IMR-90 (cell line): ENCODE results near the gene CLTCL1. TPM values are rescaled to one million over a fixed set of nuclear protein-coding genes. Genes with fewer than 3 reads are reported as not detected.

Experiments
- ATAC-seq: fragments of 200-7000 bp; cut with Tn5 transposase; 2 replicates; pipeline ENCODE4 v1.9.1; 2020; ENCODE audit warnings: low read depth, mild to moderate bottlenecking, moderate library complexity
- BruUV-seq: library from RNA; stranded (reverse); fragments of 400-500 nt; replicated peaks from 2 replicates; lab custom pipeline; 2021; lab: Mats Ljungman, UMichigan
- CTCF ChIA-PET: fragments of 300-600 bp; formaldehyde crosslinking; extraction: SDS; loops from one replicate; lab custom pipeline; 2021; ENCODE audit warnings: antibody characterized with exemption; lab: Yijun Ruan, JAX
- POLR2A ChIA-PET: fragments of 300-600 bp; sonication (Branson Sonifier 250); formaldehyde crosslinking; loops from one replicate; lab custom pipeline; 2022; ENCODE audit warnings: antibody characterized with exemption; ENCODE audit not compliant: unreplicated experiment; lab: Charles Lee
- DNase-seq: peaks from one replicate; pipeline ENCODE4 v3.0.0; 2013
- H2AFZ ChIP-seq: replicated peaks from 2 replicates; pipeline ENCODE3; 2013; ENCODE audit warnings: low read length, mild to moderate bottlenecking; ENCODE audit not compliant: poor library complexity
- H2AK5ac ChIP-seq: 2 replicates; pipeline ENCODE4 v1.6.1; 2013; ENCODE audit warnings: low read depth, low read length, inconsistent platforms
- H2AK9ac ChIP-seq: replicated peaks from 2 replicates; pipeline ENCODE3; 2013; ENCODE audit warnings: mild to moderate bottlenecking, low read depth, low read length, moderate library complexity; ENCODE audit not compliant: poor library complexity
- H2BK120ac ChIP-seq: 2 replicates; pipeline ENCODE4 v1.6.1; 2013; ENCODE audit warnings: low read depth, low read length, inconsistent platforms
- H2BK15ac ChIP-seq: 3 replicates; pipeline ENCODE4 v1.6.1; 2013; ENCODE audit warnings: low read depth, low read length, inconsistent platforms
- H2BK20ac ChIP-seq: 2 replicates; pipeline ENCODE4 v1.6.1; 2013; ENCODE audit warnings: low read depth, mild to moderate bottlenecking, inconsistent platforms, low read length, moderate library complexity
- H2BK5ac ChIP-seq: 2 replicates; pipeline ENCODE4 v1.6.1; 2013; ENCODE audit warnings: mild to moderate bottlenecking, low read depth, low read length, inconsistent platforms; ENCODE audit not compliant: poor library complexity, severe bottlenecking
- H3K14ac ChIP-seq: replicated peaks from 2 replicates; pipeline ENCODE4 v1.6.1; 2013; ENCODE audit warnings: low read depth, low read length, inconsistent platforms
- H3K18ac ChIP-seq: 2 replicates; pipeline ENCODE4 v1.6.1; 2013; ENCODE audit warnings: low read depth, low read length, control low read depth
- H3K23ac ChIP-seq: 2 replicates; pipeline ENCODE4 v1.6.1; 2013; ENCODE audit warnings: low read depth, low read length, inconsistent platforms
- H3K27ac ChIP-seq: 2 replicates; pipeline ENCODE4 v1.5.1; 2013; ENCODE audit warnings: mild to moderate bottlenecking, control low read depth, low read length; ENCODE audit not compliant: insufficient read depth
- H3K27me3 ChIP-seq: 2 replicates; pipeline ENCODE4 v1.6.1; 2013; ENCODE audit warnings: low read length; ENCODE audit not compliant: control insufficient read depth, insufficient read depth
- H3K36me3 ChIP-seq: 2 replicates; pipeline ENCODE4 v1.6.1; 2013; ENCODE audit warnings: low read length, mixed read lengths; ENCODE audit not compliant: control insufficient read depth, insufficient read depth
- H3K4ac ChIP-seq: 2 replicates; pipeline ENCODE4 v1.6.1; 2013; ENCODE audit warnings: low read depth, low read length, inconsistent platforms
- H3K4me1 ChIP-seq: 2 replicates; pipeline ENCODE4 v1.6.1; 2013; ENCODE audit warnings: low read length, mixed read lengths; ENCODE audit not compliant: control insufficient read depth, insufficient read depth
- H3K4me2 ChIP-seq: 2 replicates; pipeline ENCODE4 v1.6.1; 2013; ENCODE audit warnings: low read depth, mild to moderate bottlenecking, control low read depth, low read length, moderate library complexity
- H3K4me3 ChIP-seq: 2 replicates; pipeline ENCODE4 v1.5.1; 2013; ENCODE audit warnings: low read depth, mild to moderate bottlenecking, control low read depth, low read length, moderate library complexity; ENCODE audit not compliant: insufficient read depth
- H3K56ac ChIP-seq: 2 replicates; pipeline ENCODE4 v1.6.1; 2013; ENCODE audit warnings: low read length, inconsistent platforms; ENCODE audit not compliant: insufficient read depth; ENCODE audit errors: extremely low read depth
- H3K79me1 ChIP-seq, 2 experiments: 2 replicates each; pipeline ENCODE4 v1.6.1; 2013; ENCODE audit warnings: low read length in 2 of 2, inconsistent platforms in 1 of 2, low read depth in 1 of 2
- H3K9ac ChIP-seq: 2 replicates; pipeline ENCODE4 v1.6.1; 2013; ENCODE audit warnings: low read depth, low read length, control low read depth
- H3K9me1 ChIP-seq: 2 replicates; pipeline ENCODE4 v1.6.1; 2013; ENCODE audit warnings: low read length, inconsistent platforms; ENCODE audit not compliant: insufficient read depth
- H3K9me3 ChIP-seq: 2 replicates; pipeline ENCODE4 v1.6.1; 2013; ENCODE audit warnings: low read length; ENCODE audit not compliant: control insufficient read depth, insufficient read depth
- H4K20me1 ChIP-seq: 2 replicates; pipeline ENCODE4 v1.6.1; 2013; ENCODE audit warnings: low read length, inconsistent platforms; ENCODE audit not compliant: insufficient read depth
- H4K5ac ChIP-seq: 2 replicates; pipeline ENCODE4 v1.6.1; 2013; ENCODE audit warnings: mild to moderate bottlenecking, low read depth, low read length, control low read depth
- H4K8ac ChIP-seq, 2 experiments: 2 replicates each; pipeline ENCODE4 v1.6.1; 2013; ENCODE audit warnings: low read depth in 2 of 2, low read length in 2 of 2, control low read depth in 1 of 2, inconsistent platforms in 1 of 2
- H4K91ac ChIP-seq: 2 replicates; pipeline ENCODE4 v1.6.1; 2013; ENCODE audit warnings: low read depth, low read length, inconsistent platforms; ENCODE audit not compliant: insufficient read depth
- BHLHE40 ChIP-seq: fragments of 150-350 bp; IDR thresholded peaks from 2 replicates; pipeline ENCODE4 v1.6.1; 2016; ENCODE audit warnings: mild to moderate bottlenecking, low read depth, low read length
- CEBPB ChIP-seq: IDR thresholded peaks from 2 replicates; pipeline ENCODE4 v1.6.1; 2012; ENCODE audit warnings: low read depth, low read length, improper control_type of control experiment
- CHD1 ChIP-seq: IDR thresholded peaks from 2 replicates; pipeline ENCODE4 v1.6.1; 2012; ENCODE audit warnings: low read depth, low read length, improper control_type of control experiment
- MAFK ChIP-seq: IDR thresholded peaks from 2 replicates; pipeline ENCODE4 v1.6.1; 2012; ENCODE audit warnings: low read depth, low read length, improper control_type of control experiment
- MAZ ChIP-seq: IDR thresholded peaks from 2 replicates; pipeline ENCODE4 v1.6.1; 2012; ENCODE audit warnings: low read depth, mild to moderate bottlenecking, low read length, improper control_type of control experiment, moderate library complexity, borderline replicate concordance
- NFE2L2 ChIP-seq: fragments of 150-350 bp; IDR thresholded peaks from 2 replicates; pipeline ENCODE4 v1.6.1; 2016; ENCODE audit warnings: low read depth, mild to moderate bottlenecking, low read length
- RCOR1 ChIP-seq: IDR thresholded peaks from 2 replicates; pipeline ENCODE4 v1.6.1; 2012; ENCODE audit warnings: mild to moderate bottlenecking, low read length, improper control_type of control experiment; ENCODE audit not compliant: insufficient replicate concordance
- RFX5 ChIP-seq: IDR thresholded peaks from 2 replicates; pipeline ENCODE4 v1.8.0; 2012; ENCODE audit warnings: low read depth, mild to moderate bottlenecking, low read length, moderate library complexity
- SMC3 ChIP-seq: fragments of 150-350 bp; IDR thresholded peaks from 2 replicates; pipeline ENCODE4 v1.6.1; 2016; ENCODE audit warnings: low read depth, mild to moderate bottlenecking, antibody characterized with exemption, low read length, moderate library complexity
- WGBS, 2 experiments: methylation state at CpG; one replicate each; pipeline versions ENCODE4 v1.1.5 to v1.1.7; 2013; ENCODE audit warnings: missing lambda C conversion rate in 2 of 2; ENCODE audit not compliant: insufficient read length in 1 of 2; ENCODE audit errors: extremely low coverage in 2 of 2; 5-methylcytosine and 5-hydroxymethylcytosine counted together
- dilution Hi-C: fragments of 300-500 bp; cut with HindIII; formaldehyde crosslinking; loops from one replicate; pipeline ENCODE4 v1.14.3; 2018; ENCODE audit warnings: low sequenced_read_pairs; ENCODE audit not compliant: unreplicated experiment
- in situ Hi-C: fragments of 300-500 bp; cut with MboI; formaldehyde crosslinking; loops from 3 replicates; pipeline ENCODE4 v1.14.3; 2019; ENCODE audit warnings: low sequenced_read_pairs, inconsistent platforms, mixed read lengths
- intact Hi-C: fragments of 100-400 bp; cut with micrococcal nuclease; formaldehyde crosslinking; loops from 2 replicates; pipeline ENCODE4 v1.10.0; 2022
- polyA plus RNA-seq, 3 experiments: library from polyadenylated mRNA; depleted of rRNA; stranded (reverse); fragments of >200 nt; gene quantifications; 2 replicates each; pipeline ENCODE4 v1.2.3, GENCODE V29; 2012; ENCODE audit warnings: low replicate concordance in 1 of 3
- total RNA-seq: library from RNA; depleted of rRNA; stranded (reverse); fragments of >200 nt; gene quantifications from 2 replicates; pipeline ENCODE4 v1.2.3, GENCODE V29; 2012
- TF ChIP-seq, protein P1 (sequence below): fragments of 150-350 bp; IDR thresholded peaks from 2 replicates; pipeline ENCODE4 v1.6.1; 2016; ENCODE audit warnings: low read depth, mild to moderate bottlenecking, low read length, moderate library complexity, borderline replicate concordance

The CLTCL1 gene
- total and polyA plus RNA-seq, 2 of the 4 experiments (the other 2 are of a cell fraction): 6.2 to 8.1 TPM

DNA sequence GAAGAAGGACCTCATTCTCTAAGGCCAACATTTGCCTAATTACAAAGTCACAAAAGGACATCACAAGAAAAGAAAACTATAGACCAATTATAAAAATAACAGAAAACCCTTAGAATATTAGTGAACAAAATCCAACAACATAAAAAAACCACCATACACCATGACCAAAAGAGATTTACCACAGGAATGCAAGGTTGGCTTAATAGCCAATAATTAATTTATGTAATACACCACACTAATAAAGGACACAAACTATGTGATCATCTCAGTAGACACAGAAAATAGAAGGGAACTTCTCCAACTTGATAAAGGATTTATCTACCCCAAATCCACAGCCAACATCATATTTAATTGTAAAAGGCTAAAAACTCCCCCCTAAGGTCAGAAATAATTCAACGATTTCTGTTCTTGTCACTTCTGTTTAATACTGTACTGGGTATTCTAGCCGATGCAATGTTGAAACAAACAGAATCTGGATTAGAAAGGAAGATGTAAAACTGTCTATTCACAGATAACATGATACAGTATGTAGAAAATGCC is 24.9 kb downstream of the CLTCL1 start:
- in situ Hi-C loops: no loop called here
- POLR2A ChIA-PET: no interaction called here

More for the DNA sequence above, 24.9 kb downstream of the CLTCL1 start:
- Histone ChIP-seq H3K4ac (no peak overlapping the region), H3K18ac (no peak overlapping the region), H2AFZ (no peak overlapping the region), H3K4me3 (no peak overlapping the region), H2BK15ac (no peak overlapping the region), H4K91ac (no peak overlapping the region), H2AK5ac (no peak overlapping the region), H3K79me1 (peaks cover 0 to 11% of the 10 kb centered on the region in 2 experiments; a peak in 2 of 4 replicates), H4K20me1 (no peaks in the 10 kb centered on the region), H3K27ac (no peak overlapping the region), H2BK20ac (no peak overlapping the region), H3K14ac (no peak overlapping the region), H3K9me1 (no peaks in the 10 kb centered on the region), H2BK5ac (no peak overlapping the region), H3K56ac (no peak overlapping the region), H3K36me3 (peaks cover 1% of the 10 kb centered on the region; the same call in 1 of the 2 replicates), H3K27me3 (no peaks in the 10 kb centered on the region), H3K9me3 (no peaks in the 10 kb centered on the region), H3K4me2 (no peak overlapping the region), H2BK120ac (no peak overlapping the region), H4K5ac (no peak overlapping the region), H3K4me1 (no peaks in the 10 kb centered on the region; the same call in 1 of the 2 replicates), H3K9ac (no peak overlapping the region), H2AK9ac (no peak overlapping the region), H3K23ac (no peak overlapping the region), H4K8ac (no peak overlapping the region)
- WGBS, 2 experiments: no CpG with 5 or more reads among the region's 2 CpGs
- no TSS peak for BruUV-seq
- intact Hi-C loops (no loop called here), dilution Hi-C loops (no loop called here)
- DNase-seq (no peak), ATAC-seq (no peak)
- CTCF ChIA-PET: no interaction called here
- TF ChIP-seq, protein P1, sequence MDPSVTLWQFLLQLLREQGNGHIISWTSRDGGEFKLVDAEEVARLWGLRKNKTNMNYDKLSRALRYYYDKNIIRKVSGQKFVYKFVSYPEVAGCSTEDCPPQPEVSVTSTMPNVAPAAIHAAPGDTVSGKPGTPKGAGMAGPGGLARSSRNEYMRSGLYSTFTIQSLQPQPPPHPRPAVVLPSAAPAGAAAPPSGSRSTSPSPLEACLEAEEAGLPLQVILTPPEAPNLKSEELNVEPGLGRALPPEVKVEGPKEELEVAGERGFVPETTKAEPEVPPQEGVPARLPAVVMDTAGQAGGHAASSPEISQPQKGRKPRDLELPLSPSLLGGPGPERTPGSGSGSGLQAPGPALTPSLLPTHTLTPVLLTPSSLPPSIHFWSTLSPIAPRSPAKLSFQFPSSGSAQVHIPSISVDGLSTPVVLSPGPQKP: no peak
- TF ChIP-seq MAZ (no peak), SMC3 (no peak), RCOR1 (no peak), CEBPB (no peak), NFE2L2 (no peak), CHD1 (no peak), RFX5 (no peak), BHLHE40 (no peak), MAFK (no peak)
